ENCODE data around the gene MCTP1. TPM values are rescaled to one million over a fixed set of nuclear protein-coding genes. Genes with fewer than 3 reads are reported as not detected.
"Not testable (repeated sequence)": the region's sequence is repeated elsewhere in the genome, so short reads cannot be mapped to it uniquely, and the experiment has no call there.

The MCTP1 gene
- total RNA-seq, 1 experiment from 2014 or later = 7.5 TPM

- no peaks in the 10 kb centered on the region for H3K4me1 ChIP-seq (ENCODE audit: insufficient read depth, low read length)
- TF ChIP-seq EZH2phosphoT487 (IDR thresholded peaks at IDR 0.05; ENCODE audit: borderline replicate concordance, low read length) (no peak), EZH2 (IDR thresholded peaks at IDR 0.05; ENCODE audit: low read length, unreplicated experiment) (no peak), CTCF (conservative IDR thresholded peaks at IDR 0.05; ENCODE audit: low read depth, low read length) (no peak)
- H3K9me2 ChIP-seq (replicated peaks; ENCODE audit: low read length) = no peaks in the 10 kb centered on the region
- no peak for ATAC-seq
- DNase-seq = no peak
- no peaks in the 10 kb centered on the region for H3K36me3 ChIP-seq (ENCODE audit: low read depth, low read length)
- no peak overlapping the region for H2AFZ ChIP-seq (ENCODE audit: low read length)
- no peak overlapping the region for H3K4me3 ChIP-seq (ENCODE audit: low read length)
- ChIA-PET POLR2A (ENCODE audit: unreplicated experiment) (no interaction called here), CTCF (no interaction called here)
- no peaks in the 10 kb centered on the region for H3K27me3 ChIP-seq (ENCODE audit: low read length)
- H4K20me1 ChIP-seq (ENCODE audit: low read length) = no peaks in the 10 kb centered on the region
- H3K9ac ChIP-seq (ENCODE audit: low read length) = no peak overlapping the region
- no peaks in the 10 kb centered on the region for H3F3A ChIP-seq (ENCODE audit: low read length, unreplicated experiment)
- no TSS peak for BruUV-seq (replicated peaks)
- H3K9me3 ChIP-seq (ENCODE audit: low read length) = no peaks in the 10 kb centered on the region
- no peaks in the 10 kb centered on the region for H3K79me2 ChIP-seq (ENCODE audit: low read length)
- H3K27ac ChIP-seq (ENCODE audit: low read length) = no peak overlapping the region
- intact Hi-C loops (cut with micrococcal nuclease) = no loop called here
- H3K4me2 ChIP-seq (ENCODE audit: low read length) = no peak overlapping the region
These were observed 276.8 kb downstream of the MCTP1 start for GRCh38 chr5:95007921-95008597.

GRCh38 chr5:95005811-95006210 is 279.1 kb downstream of the MCTP1 start:
- H4K20me1 ChIP-seq (ENCODE audit: low read length) = no peaks in the 10 kb centered on the region
- H3K27me3 ChIP-seq (ENCODE audit: low read length) = no peaks in the 10 kb centered on the region
- H3K9me2 ChIP-seq (replicated peaks; ENCODE audit: low read length) = no peaks in the 10 kb centered on the region
- H3K36me3 ChIP-seq (ENCODE audit: low read depth, low read length) = no peaks in the 10 kb centered on the region
- H3K9me3 ChIP-seq (ENCODE audit: low read length) = no peaks in the 10 kb centered on the region
- no peak overlapping the region for H3K9ac ChIP-seq (ENCODE audit: low read length)
- DNase-seq (no peak), ATAC-seq (no peak)
- H3K4me2 ChIP-seq (ENCODE audit: low read length) = no peak overlapping the region
- no peak overlapping the region for H3K27ac ChIP-seq (ENCODE audit: low read length)
- intact Hi-C loops (cut with micrococcal nuclease) = no loop called here
- H3K4me1 ChIP-seq (ENCODE audit: insufficient read depth, low read length) = no peaks in the 10 kb centered on the region
- ChIA-PET CTCF (no interaction called here), POLR2A (ENCODE audit: unreplicated experiment) (no interaction called here)
- no TSS peak for BruUV-seq (replicated peaks)
- no peaks in the 10 kb centered on the region for H3K79me2 ChIP-seq (ENCODE audit: low read length)
- TF ChIP-seq EZH2 (IDR thresholded peaks at IDR 0.05; ENCODE audit: low read length, unreplicated experiment) = no peak
- TF ChIP-seq EZH2phosphoT487 (IDR thresholded peaks at IDR 0.05; ENCODE audit: borderline replicate concordance, low read length) = no peak
- TF ChIP-seq CTCF (conservative IDR thresholded peaks at IDR 0.05; ENCODE audit: low read depth, low read length) = no peak
- no peak overlapping the region for H2AFZ ChIP-seq (ENCODE audit: low read length)
- no peaks in the 10 kb centered on the region for H3F3A ChIP-seq (ENCODE audit: low read length, unreplicated experiment)
- H3K4me3 ChIP-seq (ENCODE audit: low read length) = no peak overlapping the region

GRCh38 chr5:94998670-94999069 is 286.2 kb downstream of the MCTP1 start:
- TF ChIP-seq EZH2phosphoT487 (IDR thresholded peaks at IDR 0.05; ENCODE audit: borderline replicate concordance, low read length) (no peak), CTCF (conservative IDR thresholded peaks at IDR 0.05; ENCODE audit: low read depth, low read length) (no peak), EZH2 (IDR thresholded peaks at IDR 0.05; ENCODE audit: low read length, unreplicated experiment) (no peak)
- intact Hi-C loops (cut with micrococcal nuclease) = no loop called here
- Histone ChIP-seq H3K27ac (ENCODE audit: low read length) (no peak overlapping the region), H3K9me3 (ENCODE audit: low read length) (no peaks in the 10 kb centered on the region), H3K4me2 (ENCODE audit: low read length) (no peak overlapping the region), H3K4me1 (ENCODE audit: insufficient read depth, low read length) (no peaks in the 10 kb centered on the region), H3K27me3 (ENCODE audit: low read length) (no peaks in the 10 kb centered on the region), H2AFZ (ENCODE audit: low read length) (no peak overlapping the region), H3K9me2 (replicated peaks; ENCODE audit: low read length) (no peaks in the 10 kb centered on the region), H3K79me2 (ENCODE audit: low read length) (no peaks in the 10 kb centered on the region), H3K4me3 (ENCODE audit: low read length) (no peak overlapping the region), H3K36me3 (ENCODE audit: low read depth, low read length) (no peaks in the 10 kb centered on the region), H4K20me1 (ENCODE audit: low read length) (no peaks in the 10 kb centered on the region), H3K9ac (ENCODE audit: low read length) (no peak overlapping the region), H3F3A (ENCODE audit: low read length, unreplicated experiment) (no peaks in the 10 kb centered on the region)
- no peak for DNase-seq
- CTCF ChIA-PET = no interaction called here
- BruUV-seq (replicated peaks) = no TSS peak
- POLR2A ChIA-PET (ENCODE audit: unreplicated experiment) = no interaction called here
- ATAC-seq = no peak

- H3K79me2 ChIP-seq (ENCODE audit: low read length); H3K4me3 ChIP-seq (ENCODE audit: low read length); H3K36me3 ChIP-seq (ENCODE audit: low read depth, low read length); H2AFZ ChIP-seq (ENCODE audit: low read length); POLR2A ChIA-PET (ENCODE audit: unreplicated experiment); H3K9me3 ChIP-seq (ENCODE audit: low read length); intact Hi-C loops (cut with micrococcal nuclease); CTCF ChIA-PET; H3K4me2 ChIP-seq (ENCODE audit: low read length); H4K20me1 ChIP-seq (ENCODE audit: low read length); H3K27me3 ChIP-seq (ENCODE audit: low read length); H3F3A ChIP-seq (ENCODE audit: low read length, unreplicated experiment); H3K4me1 ChIP-seq (ENCODE audit: insufficient read depth, low read length); H3K27ac ChIP-seq (ENCODE audit: low read length); H3K9ac ChIP-seq (ENCODE audit: low read length); BruUV-seq (replicated peaks); H3K9me2 ChIP-seq (replicated peaks; ENCODE audit: low read length); ATAC-seq: not testable (repeated sequence)
- DNase-seq = peak; percentile 14
These were observed 290.4 kb downstream of the MCTP1 start for GRCh38 chr5:94994537-94994936.
